GM18520 (cell line): ENCODE data around the gene TCF19.

ENCODE experiments used
- ATAC-seq: cut with Tn5 transposase; IDR thresholded peaks from one replicate; pipeline ENCODE4 v1.9.1; 2021; ENCODE audit not compliant: unreplicated experiment

TCF19 gene

GRCh38 chr6:31126396-31127175 is 31.8 kb upstream of the TCF19 start:
- ATAC-seq: no peak

GRCh38 chr6:31128093-31128676 is 30.2 kb upstream of the TCF19 start:
- ATAC-seq: no peak

GRCh38 chr6:31129130-31129529 is 29.3 kb upstream of the TCF19 start:
- no peak for ATAC-seq

GRCh38 chr6:31130751-31131150 is 27.6 kb upstream of the TCF19 start:
- no peak for ATAC-seq

- ATAC-seq: no peak
Observed at GRCh38 chr6:31131595-31131994, 26.8 kb upstream of the TCF19 start.

GRCh38 chr6:31132806-31133205 is 25.6 kb upstream of the TCF19 start:
- no peak for ATAC-seq

GRCh38 chr6:31135710-31136109 is 22.7 kb upstream of the TCF19 start:
- ATAC-seq: no peak

GRCh38 chr6:31138982-31139381 is 19.4 kb upstream of the TCF19 start, which contains the start of gene PSORS1C2:
Gene PSORS1C2, minus strand, starts transcription at chr6:31139066. Its CDS starts 40 bp downstream, at chr6:31139026.
- no peak for ATAC-seq

- no peak for ATAC-seq
Observed at GRCh38 chr6:31139599-31139998, 18.8 kb upstream of the TCF19 start.

GRCh38 chr6:31140643-31141042 is 17.7 kb upstream of the TCF19 start:
- no peak for ATAC-seq

GRCh38 chr6:31142361-31142761 is 16.0 kb upstream of the TCF19 start:
- no peak for ATAC-seq

- no peak for ATAC-seq
Observed at GRCh38 chr6:31143148-31143547, 15.2 kb upstream of the TCF19 start.

- ATAC-seq: no peak
Observed at GRCh38 chr6:31144296-31144969, 14.0 kb upstream of the TCF19 start.

- no peak for ATAC-seq
Observed at GRCh38 chr6:31144970-31145340, 13.4 kb upstream of the TCF19 start.

GRCh38 chr6:31145386-31145785 is 13.0 kb upstream of the TCF19 start:
- ATAC-seq: no peak

GRCh38 chr6:31149827-31150447 is 8.5 kb upstream of the TCF19 start:
- no peak for ATAC-seq

GRCh38 chr6:31152781-31153180 is 5.6 kb upstream of the TCF19 start:
- no peak for ATAC-seq

- no peak for ATAC-seq
Observed at GRCh38 chr6:31154436-31154835, 4.0 kb upstream of the TCF19 start.

- no peak for ATAC-seq
Observed at GRCh38 chr6:31156641-31157040, 1.7 kb upstream of the TCF19 start.

- no peak for ATAC-seq
Observed at GRCh38 chr6:31157513-31158139, 763 bp upstream of the TCF19 start, which contains the start of gene CCHCR1. Gene CCHCR1, minus strand, starts transcription at chr6:31157802. Its CDS starts 202 bp downstream, at chr6:31157600.
